NCI-H460 (cell line): ENCODE data around the gene TLR10. TPM values are rescaled to one million over a fixed set of nuclear protein-coding genes. Genes with fewer than 3 reads are reported as not detected.
"Not testable (repeated sequence)": the region's sequence is repeated elsewhere in the genome, so short reads cannot be mapped to it uniquely, and the experiment has no call there.

Experiments used
- DNase-seq: peaks from one replicate; pipeline ENCODE4 v3.0.0-alpha.2; 2016; ENCODE audit warnings: low read depth; ENCODE audit errors: extremely low read depth
- total RNA-seq: library from RNA; depleted of rRNA; stranded (reverse); fragments of >200 nt; shearing (Covaris generic); gene quantifications from 2 replicates; pipeline ENCODE4 v1.2.3, GENCODE V29; 2014

The TLR10 gene
- total RNA-seq, 1 experiment from 2014 or later, result not detected

- DNase-seq, result no peak
Observed at GRCh38 chr4:38803833-38804653, 21.3 kb upstream of the TLR10 start.

GRCh38 chr4:38802561-38803355 is 20.0 kb upstream of the TLR10 start:
- DNase-seq, result no peak

GRCh38 chr4:38800961-38801450 is 18.2 kb upstream of the TLR10 start:
- DNase-seq, result no peak

GRCh38 chr4:38800366-38800765 is 17.6 kb upstream of the TLR10 start:
- no peak for DNase-seq

DNA sequence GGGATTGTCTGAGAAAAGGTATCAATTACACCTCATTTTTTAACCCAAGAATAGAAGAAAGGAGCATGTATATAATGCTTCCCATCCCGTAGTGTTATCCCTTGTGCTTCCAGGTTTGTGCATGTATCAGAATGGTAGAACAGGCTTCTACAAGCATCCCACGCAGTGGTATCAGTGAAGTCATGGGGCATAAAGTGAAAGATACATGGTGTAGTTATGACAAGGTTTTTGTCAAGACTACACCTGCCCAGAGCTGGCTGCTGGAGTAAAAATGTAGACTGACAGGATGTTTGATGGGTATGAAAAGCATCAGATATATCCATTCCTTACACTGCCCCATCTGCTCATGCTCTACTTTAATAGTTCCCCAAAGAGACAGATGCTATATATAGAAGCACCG is 12.3 kb upstream of the TLR10 start:
- no peak for DNase-seq

DNA sequence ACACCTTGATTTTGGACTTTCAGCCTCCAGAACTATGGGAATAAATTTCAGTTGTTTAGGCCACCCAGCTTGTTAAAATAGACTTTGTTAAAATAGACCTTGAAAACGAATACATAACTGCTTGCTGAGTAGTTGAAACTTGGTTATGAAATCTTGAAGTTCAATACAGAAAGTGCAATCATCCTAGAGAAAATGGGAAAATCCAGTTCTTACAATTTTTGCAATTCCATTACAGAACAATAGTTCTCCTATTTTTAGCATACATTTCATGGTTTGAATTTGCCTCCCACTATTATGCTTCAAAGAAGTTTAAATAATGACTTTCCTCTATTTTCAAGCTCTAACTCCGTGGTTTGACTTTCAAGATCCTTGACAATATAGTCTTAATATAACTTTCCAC is 11.3 kb upstream of the TLR10 start:
- no peak for DNase-seq

GRCh38 chr4:38791010-38791409 is 8.2 kb upstream of the TLR10 start:
- DNase-seq, result no peak

DNA sequence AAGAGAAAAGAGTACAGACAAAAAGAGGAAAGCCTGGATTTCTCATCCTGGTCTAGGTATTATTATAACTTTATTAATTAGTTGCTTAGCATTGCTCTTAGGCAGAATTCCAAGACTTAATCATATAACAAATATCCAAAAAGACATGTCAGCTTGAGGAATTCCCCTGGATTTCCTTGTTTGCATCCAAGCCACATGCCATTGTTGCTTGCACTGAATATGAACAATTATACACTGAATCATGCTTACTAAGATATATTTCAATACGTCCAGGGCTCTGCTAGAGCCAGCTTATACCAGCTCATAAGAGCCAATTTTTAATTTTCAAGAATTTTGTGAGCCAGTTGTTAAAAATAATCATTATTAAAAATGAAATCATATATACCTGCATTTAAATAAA is 5.5 kb upstream of the TLR10 start:
- DNase-seq, result no peak

DNA sequence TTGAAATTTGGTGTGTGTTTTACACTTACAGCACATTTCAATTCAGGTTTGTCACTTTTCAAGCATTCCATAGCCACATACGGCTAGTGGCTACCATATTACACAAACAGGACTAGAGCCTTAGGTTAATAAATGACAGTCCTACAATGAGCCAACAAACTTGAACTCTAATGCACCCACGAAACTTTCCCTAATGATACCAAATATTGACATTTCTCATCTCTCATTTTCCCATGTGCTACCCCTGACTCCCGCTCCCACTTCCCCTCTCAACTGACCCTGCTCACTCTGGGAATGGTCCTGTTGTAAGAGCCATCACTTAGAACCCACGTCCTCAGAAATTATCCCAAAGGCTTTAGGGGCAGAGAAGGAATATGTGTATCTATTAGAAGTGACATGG is 4.9 kb upstream of the TLR10 start:
- no peak for DNase-seq

DNA sequence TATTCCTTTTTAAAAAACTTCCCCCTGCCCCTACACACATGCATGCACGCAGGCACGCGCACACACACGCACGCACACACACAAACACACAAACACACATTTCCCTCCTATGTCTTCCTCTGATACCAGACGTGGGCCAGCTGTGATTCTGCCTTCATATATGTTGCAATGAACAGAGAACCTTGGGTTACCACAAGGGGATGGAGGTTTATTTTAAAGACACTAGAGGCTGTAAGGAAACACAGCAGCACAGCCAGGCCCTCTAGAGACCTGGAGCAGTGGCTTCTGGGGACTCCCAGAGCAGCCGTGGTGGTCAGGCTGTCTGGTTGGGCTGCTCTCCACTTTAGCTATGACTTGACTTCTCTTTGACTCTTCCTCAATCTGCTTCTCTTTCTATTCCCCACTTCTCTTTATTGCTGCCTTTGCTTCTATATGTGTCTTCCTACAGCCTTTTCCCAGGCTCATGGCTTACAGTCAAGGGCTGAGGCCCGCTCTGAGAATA is 3.2 kb upstream of the TLR10 start:
- DNase-seq, result no peak

DNA sequence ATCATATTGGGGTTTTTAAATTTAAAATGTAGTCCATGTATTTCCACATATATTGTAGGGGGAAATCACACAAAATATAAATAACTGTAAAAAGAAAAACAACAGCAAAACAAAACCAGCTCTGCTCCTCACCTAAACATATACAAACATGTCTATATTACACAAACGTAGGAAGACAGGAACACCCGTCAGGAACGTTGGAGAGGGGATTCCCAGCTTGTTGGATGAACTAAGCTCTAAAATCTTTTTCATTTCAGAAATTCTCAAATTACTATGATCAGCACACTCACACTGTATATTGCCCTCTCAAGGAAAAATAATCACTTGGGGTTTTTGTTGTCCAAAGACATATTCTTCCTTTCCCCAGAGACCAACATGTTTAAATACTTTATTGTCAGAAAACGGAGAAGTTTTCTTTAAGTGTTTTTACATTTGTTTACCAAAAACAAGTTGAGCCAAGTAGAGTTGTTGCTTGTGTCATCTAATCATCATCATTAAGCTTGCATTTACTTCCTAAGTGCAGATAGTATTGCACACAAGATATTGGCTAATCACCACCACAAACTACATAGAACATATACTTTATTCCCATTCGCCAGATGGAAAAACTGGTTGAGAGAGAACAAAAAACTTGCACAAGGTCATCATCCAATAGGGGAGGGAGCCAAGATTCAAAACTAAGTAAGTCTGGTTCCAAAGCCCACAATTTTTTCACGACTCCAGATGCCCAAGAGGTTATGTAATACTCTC is 2.4 kb upstream of the TLR10 start:
- no peak for DNase-seq

GRCh38 chr4:38784141-38784540 is 1.4 kb upstream of the TLR10 start:
- no peak for DNase-seq

DNA sequence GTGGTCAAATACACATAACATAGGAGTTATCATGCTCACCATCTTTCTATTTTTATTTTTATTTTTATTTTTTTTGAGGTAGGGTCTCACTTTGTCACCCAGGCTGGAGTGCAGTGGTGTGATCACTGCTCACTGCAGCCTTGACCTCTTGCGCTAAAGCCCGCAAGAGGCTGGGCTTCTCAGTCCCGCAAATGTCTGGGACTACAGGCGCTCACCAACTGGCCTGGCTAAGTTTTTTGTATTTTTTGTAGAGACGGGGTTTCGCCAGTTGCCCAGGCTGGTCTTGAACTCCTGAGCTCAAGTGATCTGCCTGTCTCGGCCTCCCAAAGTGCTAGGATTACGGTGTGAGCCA is 295 bp upstream of the TLR10 start:
- no peak for DNase-seq

DNA sequence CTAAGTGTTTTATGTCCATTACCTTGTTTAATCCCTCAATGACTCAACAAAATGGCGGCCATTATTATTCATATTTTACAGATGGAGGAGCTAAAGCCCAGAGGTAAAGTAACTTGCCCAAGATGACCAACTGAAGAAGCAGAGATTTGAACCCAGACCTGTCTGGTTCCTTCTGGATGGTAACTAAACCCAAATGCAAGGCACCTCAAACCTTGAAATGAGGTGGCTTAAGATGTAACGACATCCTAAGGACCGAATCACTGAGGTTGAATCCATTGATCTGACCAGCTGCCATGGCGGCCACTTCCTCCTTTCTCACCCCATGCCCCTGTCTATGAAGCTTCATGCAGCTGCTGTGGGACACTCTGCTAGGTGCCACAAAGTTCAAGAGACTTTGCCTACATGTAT is 932 bp downstream of the TLR10 start:
- DNase-seq, result no peak

GRCh38 chr4:38780833-38781484 is 1.8 kb downstream of the TLR10 start:
- no peak for DNase-seq

- DNase-seq, result no peak
Observed at GRCh38 chr4:38779790-38780189, 3.0 kb downstream of the TLR10 start.

DNA sequence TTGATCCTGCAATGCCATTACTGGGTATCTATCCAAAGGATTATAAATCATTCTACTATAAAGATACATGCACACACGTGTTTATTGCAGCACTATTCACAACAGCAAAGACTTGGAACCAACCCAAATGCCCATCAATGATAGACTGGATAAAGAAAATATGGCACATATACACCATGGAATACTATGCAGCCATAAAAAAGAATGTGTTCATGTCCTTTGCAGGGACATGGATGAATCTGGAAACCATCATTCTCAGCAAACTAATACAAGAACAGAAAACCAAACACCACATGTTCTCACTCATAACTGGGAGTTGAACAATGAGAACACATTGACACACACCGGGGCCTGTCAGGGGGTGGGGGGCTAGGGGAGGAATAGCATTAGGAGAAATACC is 4.9 kb downstream of the TLR10 start:
- not testable (repeated sequence) for DNase-seq

- no peak for DNase-seq
Observed at GRCh38 chr4:38775326-38775725, 7.5 kb downstream of the TLR10 start.

GRCh38 chr4:38774181-38774955 is 8.4 kb downstream of the TLR10 start:
- no peak for DNase-seq

- DNase-seq, result not testable (repeated sequence)
Observed at GRCh38 chr4:38770281-38770680, 12.5 kb downstream of the TLR10 start.
